ENCODE data around the gene GULP1. TPM values are rescaled to one million over a fixed set of nuclear protein-coding genes. Genes with fewer than 3 reads are reported as not detected.

The GULP1 gene
- total RNA-seq, 1 experiment from 2014 or later = 76.0 TPM

DNA sequence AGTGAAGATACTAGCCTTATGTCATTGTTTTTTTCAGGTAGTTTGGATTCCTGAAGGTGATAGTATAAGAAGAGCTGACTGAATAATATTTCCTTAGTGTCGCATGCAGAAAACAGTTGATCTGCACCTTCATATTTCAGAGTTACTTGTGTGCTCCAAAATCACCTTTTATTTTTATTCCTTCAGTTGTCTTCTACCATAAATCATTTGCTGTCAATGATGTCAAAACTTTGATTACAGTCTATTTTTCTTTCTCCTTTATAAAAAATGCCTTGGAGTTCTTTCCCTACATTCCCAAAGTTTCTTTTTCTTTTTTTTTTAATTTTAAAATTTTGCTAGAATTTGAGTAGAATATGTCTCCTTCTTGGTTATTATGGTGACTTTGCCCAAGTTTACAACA is 142.3 kb downstream of the GULP1 start:
- Histone ChIP-seq H3K4me1 (ENCODE audit: control insufficient read depth in 1 of 2, insufficient read depth in 2 of 2, low read length in 2 of 2) (peaks cover 12% of the 10 kb centered on the region in 2 experiments), H3K27me3 (ENCODE audit: insufficient read depth, low read length) (no peaks in the 10 kb centered on the region), H4K20me1 (ENCODE audit: insufficient read depth) (no peaks in the 10 kb centered on the region), H2AFZ (ENCODE audit: low read depth, low read length, poor library complexity, severe bottlenecking) (no peak overlapping the region), H3K4me2 (ENCODE audit: low read length) (no peak overlapping the region), H3K9me2 (ENCODE audit: insufficient read depth) (no peaks in the 10 kb centered on the region), H3K4me3 (replicated peaks in 1 of 2; ENCODE audit: low read depth in 1 of 2, low read length in 2 of 2) (no peak overlapping the region), H3K9me3 (ENCODE audit: control insufficient read depth in 1 of 2, insufficient read depth in 1 of 2, low read depth in 1 of 2, low read length in 2 of 2) (0 out of 4 replicates have a peak, but pooled peaks cover 0 to 3% of the 10 kb centered on the region in 2 experiments), H3K9ac (ENCODE audit: low read length) (no peak overlapping the region), H3K79me2 (ENCODE audit: insufficient read depth, low read length) (peaks cover 9% of the 10 kb centered on the region), H3K27ac (ENCODE audit: low read depth, low read length) (no peak overlapping the region), H3K36me3 (ENCODE audit: control insufficient read depth in 1 of 2, insufficient read depth in 2 of 2, low read length in 2 of 2) (no peaks in the 10 kb centered on the region)
- intact Hi-C loops (cut with micrococcal nuclease) = no loop called here
- ATAC-seq = no peak
- no TSS peak for BruUV-seq (replicated peaks)
- no peak for DNase-seq (ENCODE audit: low read depth, low spot score)
- ChIA-PET POLR2A (no interaction called here), RAD21 (ENCODE audit: low non-redundant PET in 1 of 2, low total read pairs in 2 of 2, uncharacterized antibody in 2 of 2, unreplicated experiment in 2 of 2) (no interaction called here), CTCF (no interaction called here)
- no peak for TF ChIP-seq CBX3 (IDR thresholded peaks at IDR 0.05; ENCODE audit: low read depth)

DNA sequence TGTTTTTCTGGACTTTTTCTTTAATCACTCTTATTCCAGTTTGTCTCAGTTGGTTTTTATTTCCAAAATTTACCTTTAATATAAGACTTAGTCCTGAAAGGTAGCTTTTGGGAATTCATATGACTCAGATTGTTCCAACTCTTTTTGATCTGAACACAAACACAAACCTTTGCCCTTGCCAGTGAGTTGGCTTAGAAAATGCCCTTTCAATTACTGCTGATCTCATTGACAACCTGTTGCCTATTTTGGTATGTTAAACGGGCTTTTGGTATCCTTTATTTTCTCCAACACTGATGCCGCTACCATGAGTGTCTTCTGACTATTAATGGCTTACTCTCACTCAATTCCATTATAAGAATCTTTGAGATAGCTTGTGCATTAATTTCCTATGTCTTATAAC is 143.4 kb downstream of the GULP1 start:
- BruUV-seq (replicated peaks) = no TSS peak
- intact Hi-C loops (cut with micrococcal nuclease) = no loop called here
- no peak overlapping the region for H2AFZ ChIP-seq (ENCODE audit: low read depth, low read length, poor library complexity, severe bottlenecking)
- no peak for TF ChIP-seq EGR1 (IDR thresholded peaks at IDR 0.05; ENCODE audit: low read depth)
- TF ChIP-seq CBX3 (IDR thresholded peaks at IDR 0.05; ENCODE audit: low read depth) = peak; percentile 51; the same call in 1 of the 2 replicates
- TF ChIP-seq POLR2A (IDR thresholded peaks at IDR 0.05; ENCODE audit: borderline replicate concordance, extremely low read depth, insufficient read depth, insufficient read length) = no peak
- TF ChIP-seq, protein P1, sequence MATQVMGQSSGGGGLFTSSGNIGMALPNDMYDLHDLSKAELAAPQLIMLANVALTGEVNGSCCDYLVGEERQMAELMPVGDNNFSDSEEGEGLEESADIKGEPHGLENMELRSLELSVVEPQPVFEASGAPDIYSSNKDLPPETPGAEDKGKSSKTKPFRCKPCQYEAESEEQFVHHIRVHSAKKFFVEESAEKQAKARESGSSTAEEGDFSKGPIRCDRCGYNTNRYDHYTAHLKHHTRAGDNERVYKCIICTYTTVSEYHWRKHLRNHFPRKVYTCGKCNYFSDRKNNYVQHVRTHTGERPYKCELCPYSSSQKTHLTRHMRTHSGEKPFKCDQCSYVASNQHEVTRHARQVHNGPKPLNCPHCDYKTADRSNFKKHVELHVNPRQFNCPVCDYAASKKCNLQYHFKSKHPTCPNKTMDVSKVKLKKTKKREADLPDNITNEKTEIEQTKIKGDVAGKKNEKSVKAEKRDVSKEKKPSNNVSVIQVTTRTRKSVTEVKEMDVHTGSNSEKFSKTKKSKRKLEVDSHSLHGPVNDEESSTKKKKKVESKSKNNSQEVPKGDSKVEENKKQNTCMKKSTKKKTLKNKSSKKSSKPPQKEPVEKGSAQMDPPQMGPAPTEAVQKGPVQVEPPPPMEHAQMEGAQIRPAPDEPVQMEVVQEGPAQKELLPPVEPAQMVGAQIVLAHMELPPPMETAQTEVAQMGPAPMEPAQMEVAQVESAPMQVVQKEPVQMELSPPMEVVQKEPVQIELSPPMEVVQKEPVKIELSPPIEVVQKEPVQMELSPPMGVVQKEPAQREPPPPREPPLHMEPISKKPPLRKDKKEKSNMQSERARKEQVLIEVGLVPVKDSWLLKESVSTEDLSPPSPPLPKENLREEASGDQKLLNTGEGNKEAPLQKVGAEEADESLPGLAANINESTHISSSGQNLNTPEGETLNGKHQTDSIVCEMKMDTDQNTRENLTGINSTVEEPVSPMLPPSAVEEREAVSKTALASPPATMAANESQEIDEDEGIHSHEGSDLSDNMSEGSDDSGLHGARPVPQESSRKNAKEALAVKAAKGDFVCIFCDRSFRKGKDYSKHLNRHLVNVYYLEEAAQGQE (IDR thresholded peaks at IDR 0.05; ENCODE audit: low read depth) = no peak
- TF ChIP-seq EZH2phosphoT487 (IDR thresholded peaks at IDR 0.05; ENCODE audit: borderline replicate concordance) = no peak
- TF ChIP-seq FOSL1 (IDR thresholded peaks at IDR 0.05; ENCODE audit: low read depth) = 0 out of 2 replicates have a peak, but pooled peaks have one; percentile 19
- TF ChIP-seq JUND (IDR thresholded peaks at IDR 0.05) = 0 out of 2 replicates have a peak, but pooled peaks have one; percentile 14
- RAD21 ChIA-PET (ENCODE audit: low non-redundant PET in 1 of 2, low total read pairs in 2 of 2, uncharacterized antibody in 2 of 2, unreplicated experiment in 2 of 2) = no interaction called here
- no peak overlapping the region for H3K4me3 ChIP-seq (replicated peaks in 1 of 2; ENCODE audit: low read depth in 1 of 2, low read length in 2 of 2)
- H3K36me3 ChIP-seq (ENCODE audit: control insufficient read depth in 1 of 2, insufficient read depth in 2 of 2, low read length in 2 of 2) = no peaks in the 10 kb centered on the region
- H3K27ac ChIP-seq (ENCODE audit: low read depth, low read length) = peak overlapping the region; percentile 26; the same call in 1 of the 2 replicates
- peaks cover 12% of the 10 kb centered on the region for H3K79me2 ChIP-seq (ENCODE audit: insufficient read depth, low read length)
- DNase-seq (ENCODE audit: low read depth, low spot score) = no peak
- H3K9me3 ChIP-seq (ENCODE audit: control insufficient read depth in 1 of 2, insufficient read depth in 1 of 2, low read depth in 1 of 2, low read length in 2 of 2) = 0 out of 4 replicates have a peak, but pooled peaks cover 0 to 3% of the 10 kb centered on the region in 2 experiments
- H3K4me2 ChIP-seq (ENCODE audit: low read length) = peak overlapping the region; percentile 31
- ATAC-seq = no peak
- H3K9ac ChIP-seq (ENCODE audit: low read length) = no peak overlapping the region
- POLR2A ChIA-PET = no interaction called here
- H3K4me1 ChIP-seq (ENCODE audit: control insufficient read depth in 1 of 2, insufficient read depth in 2 of 2, low read length in 2 of 2) = peaks cover 12% of the 10 kb centered on the region in 2 experiments
- no peaks in the 10 kb centered on the region for H4K20me1 ChIP-seq (ENCODE audit: insufficient read depth)
- no peaks in the 10 kb centered on the region for H3K9me2 ChIP-seq (ENCODE audit: insufficient read depth)
- H3K27me3 ChIP-seq (ENCODE audit: insufficient read depth, low read length) = no peaks in the 10 kb centered on the region
- CTCF ChIA-PET = no interaction called here
